ENCODE measurements around the gene HCFC2.
"Not testable (repeated sequence)": the region's sequence is repeated elsewhere in the genome, so short reads cannot be mapped to it uniquely, and the experiment has no call there.

HCFC2 gene

GRCh38 chr12:104057771-104058197 is 6.5 kb upstream of the HCFC2 start:
- DNase-seq, result peak in 2 of 4 experiments; percentile 5 to 28

GRCh38 chr12:104058802-104059201 is 5.5 kb upstream of the HCFC2 start:
- DNase-seq, result no peak

DNA sequence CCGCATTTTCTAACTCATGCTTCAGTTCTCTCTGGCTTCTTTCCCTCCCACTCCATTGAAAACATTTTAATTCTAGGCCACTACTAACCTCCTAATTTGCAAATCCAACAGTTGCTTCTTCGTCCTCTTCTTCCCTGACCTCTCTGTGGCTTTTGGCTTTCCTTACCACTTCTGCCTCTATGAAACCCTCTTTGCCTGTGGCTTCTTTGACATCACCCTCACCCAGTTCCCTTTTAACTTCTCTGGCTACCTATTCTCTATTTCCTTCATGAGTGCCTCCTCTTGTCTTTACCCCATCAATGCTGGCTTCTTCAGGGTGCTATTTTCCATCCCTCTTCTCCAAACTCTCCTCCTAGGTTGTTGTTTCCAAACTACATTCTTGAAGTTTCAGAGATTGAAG is 4.4 kb upstream of the HCFC2 start:
- peak in 3 of 4 experiments; percentile 19 to 35 (median 30) for DNase-seq

- DNase-seq, result no peak
These were observed 3.5 kb upstream of the HCFC2 start for GRCh38 chr12:104060791-104061190.

GRCh38 chr12:104063712-104064030 is 660 bp upstream of the HCFC2 start:
- DNase-seq, result peak in 1 of 4 experiments; percentile 20

DNA sequence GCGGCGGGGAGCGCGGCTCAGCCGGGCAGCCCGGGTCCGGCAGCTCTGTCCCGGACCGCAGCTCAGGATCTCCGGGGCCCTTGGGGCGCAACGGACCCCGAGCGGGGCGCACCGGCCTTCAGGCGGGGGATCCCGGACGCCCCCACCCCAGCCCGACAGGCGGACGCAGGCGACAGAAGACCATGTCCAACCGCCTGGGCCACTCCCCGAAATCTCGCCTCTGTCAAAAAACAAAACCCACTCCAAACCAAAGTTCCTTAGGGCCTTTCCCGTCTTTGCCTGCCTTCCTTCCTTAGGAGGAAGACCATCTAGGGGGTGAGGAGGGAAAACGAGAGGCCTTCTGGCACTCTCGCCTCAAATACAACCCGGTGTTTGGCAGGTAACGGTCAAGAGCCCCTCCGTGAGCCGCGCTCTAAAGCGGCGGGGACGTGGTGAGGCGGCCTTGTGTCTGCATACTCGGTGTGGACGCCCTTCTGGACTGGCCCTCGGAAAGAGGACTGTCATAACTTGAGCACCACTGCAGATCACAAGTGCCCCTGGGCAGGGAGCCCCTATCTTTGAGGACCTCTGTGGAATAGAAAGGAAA is 604 bp downstream of the HCFC2 start:
- peak in 3 of 4 experiments; percentile 10 to 39 (median 24) for DNase-seq

DNA sequence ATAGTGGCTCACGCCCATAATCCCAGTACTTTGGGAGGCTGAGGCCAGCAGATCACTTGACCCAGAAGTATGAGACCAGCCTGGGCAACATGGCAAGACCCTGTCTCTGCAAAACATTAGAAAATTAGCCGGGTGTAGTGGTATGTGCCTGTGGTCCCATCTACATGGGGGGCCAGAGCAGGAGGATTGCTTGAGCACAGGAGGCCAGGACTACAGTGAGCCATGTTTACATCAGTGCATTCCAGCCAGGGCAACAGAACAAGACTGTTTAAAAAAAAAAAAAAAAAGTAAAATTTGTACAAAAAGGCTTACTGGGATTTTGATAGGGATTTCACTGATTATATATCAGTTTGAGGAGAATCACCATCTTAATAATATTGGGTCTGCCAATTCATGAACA is 7.8 kb downstream of the HCFC2 start:
- no peak for DNase-seq

GRCh38 chr12:104073699-104074098 is 9.4 kb downstream of the HCFC2 start:
- DNase-seq, result no peak

GRCh38 chr12:104079024-104079423 is 14.7 kb downstream of the HCFC2 start:
- DNase-seq, result no peak

- DNase-seq, result no peak
These were observed 16.4 kb downstream of the HCFC2 start for GRCh38 chr12:104080764-104081163.

GRCh38 chr12:104083769-104084475 is 19.6 kb downstream of the HCFC2 start:
- DNase-seq, result no peak

GRCh38 chr12:104090685-104091084 is 26.4 kb downstream of the HCFC2 start:
- DNase-seq, result no peak

DNA sequence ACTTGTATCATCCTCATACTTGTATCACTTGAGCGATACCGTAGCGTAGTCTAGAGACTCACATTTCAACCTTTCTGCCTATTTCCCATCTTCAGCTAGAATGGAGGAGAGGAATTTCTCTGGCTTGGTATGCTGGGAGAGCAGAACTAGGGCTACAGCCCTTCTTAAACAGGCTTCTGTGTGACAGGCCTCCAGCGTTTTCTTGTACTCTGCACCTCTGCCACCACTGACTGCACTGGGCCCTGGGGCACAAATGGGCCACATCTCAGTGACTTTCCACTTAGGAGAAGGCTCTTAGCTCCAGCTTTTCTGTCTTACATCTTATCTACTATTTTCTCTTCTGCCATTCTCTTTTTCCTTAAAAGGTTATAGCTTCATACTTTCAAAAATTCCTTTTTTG is 26.8 kb downstream of the HCFC2 start:
- DNase-seq, result no peak

GRCh38 chr12:104094284-104094683 is 30.0 kb downstream of the HCFC2 start:
- no peak for DNase-seq

DNA sequence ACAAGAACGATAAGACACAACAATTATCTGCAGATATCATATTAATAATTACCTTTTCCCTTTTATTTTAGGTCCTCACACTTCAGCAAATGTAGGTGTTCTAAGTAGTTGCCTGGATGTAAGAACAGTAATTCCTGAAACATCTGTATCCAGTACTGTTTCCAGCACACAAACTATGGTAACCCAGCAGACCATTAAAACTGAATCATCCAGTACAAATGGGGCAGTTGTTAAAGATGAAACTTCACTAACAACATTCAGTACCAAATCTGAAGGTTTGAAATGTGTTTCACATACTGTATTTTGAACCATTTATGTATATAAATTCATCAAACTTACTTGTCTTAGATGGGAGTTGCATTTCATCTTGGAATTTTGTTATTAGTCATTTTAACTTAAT is 31.0 kb downstream of the HCFC2 start:
- no peak for DNase-seq

DNA sequence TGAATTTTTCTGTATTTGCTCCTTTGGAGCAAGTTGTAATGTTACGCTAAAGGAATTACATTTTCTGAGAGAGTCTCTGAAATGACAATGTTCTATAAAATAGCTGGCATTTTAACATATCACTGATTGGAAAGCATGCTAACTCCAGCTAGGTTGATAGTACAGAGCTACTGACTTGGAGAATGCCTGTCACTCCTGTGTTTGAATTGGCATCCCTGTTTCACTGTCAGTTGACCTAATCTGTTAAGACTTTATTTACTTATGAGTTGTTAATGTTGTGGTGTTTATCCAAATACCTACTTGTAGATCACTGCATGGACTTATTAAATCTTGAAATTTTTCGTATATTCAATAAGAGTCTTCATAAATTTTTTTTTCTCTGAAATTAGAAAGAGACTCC is 33.6 kb downstream of the HCFC2 start:
- no peak for DNase-seq

GRCh38 chr12:104105461-104105860 is 41.1 kb downstream of the HCFC2 start:
- no peak for DNase-seq

GRCh38 chr12:104106965-104107364 is 42.6 kb downstream of the HCFC2 start:
- no peak for DNase-seq

- peak; percentile 81 to 91 (median 86) for DNase-seq
These were observed 44.6 kb downstream of the HCFC2 start for GRCh38 chr12:104108755-104109445.

GRCh38 chr12:104109446-104110271 is 45.3 kb downstream of the HCFC2 start:
- no peak for DNase-seq

- not testable (repeated sequence) for DNase-seq
These were observed 50.7 kb downstream of the HCFC2 start for GRCh38 chr12:104114834-104115586.

- DNase-seq, result no peak
These were observed 51.2 kb downstream of the HCFC2 start for GRCh38 chr12:104115587-104115975.
